Stimulated activated naive CD8-positive, alpha-beta T cell treated with anti-CD3 and anti-CD28 coated beads, Interleukin-15, Interleukin-2, amounts not matched to agents 100 ng/mL and 50 ng/mL, for 24 hours (primary cell): ENCODE results near the gene OR52N4.
"Not testable (repeated sequence)": the region's sequence is repeated elsewhere in the genome, so short reads cannot be mapped to it uniquely, and the experiment has no call there.

Experiments used
- H3K27ac Mint-ChIP-seq: one replicate; pipeline ENCODE4 v1.8.0; 2021; ENCODE audit warnings: mild to moderate bottlenecking, mixed read lengths
- H3K27me3 Mint-ChIP-seq: one replicate; pipeline ENCODE4 v1.8.0; 2021; ENCODE audit warnings: mixed read lengths
- H3K36me3 Mint-ChIP-seq: one replicate; pipeline ENCODE4 v1.8.0; 2021; ENCODE audit warnings: low read depth, mixed read lengths
- H3K4me1 Mint-ChIP-seq: one replicate; pipeline ENCODE4 v1.8.0; 2021; ENCODE audit warnings: low read depth, mixed read lengths
- H3K4me3 Mint-ChIP-seq: one replicate; pipeline ENCODE4 v1.8.0; 2021; ENCODE audit warnings: mild to moderate bottlenecking, mixed read lengths
- H3K9me3 Mint-ChIP-seq: one replicate; pipeline ENCODE4 v1.8.0; 2021; ENCODE audit warnings: mixed read lengths

The OR52N4 gene

DNA sequence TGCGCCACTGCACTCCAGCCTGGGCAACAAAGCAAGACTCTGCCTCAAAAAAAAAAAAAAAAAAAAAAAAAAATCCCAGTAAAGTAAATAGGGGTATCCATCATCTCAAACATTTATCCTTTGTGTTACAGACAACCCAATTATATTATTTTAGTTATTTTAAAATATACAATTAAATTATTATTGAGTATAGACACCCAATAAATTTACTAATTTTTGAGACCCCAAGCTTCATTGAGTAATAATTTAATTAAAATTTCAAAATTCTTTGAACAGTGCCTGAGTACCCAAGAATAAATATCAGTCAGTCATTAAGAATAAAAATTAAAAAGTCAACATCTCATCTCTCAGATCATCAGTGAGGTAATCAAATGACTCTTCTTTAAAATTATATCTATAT lies at the start of gene OR52N4:
Gene OR52N4 (plus strand): TSS at position 301 of the 400 bp plus-strand sequence. CDS start 498 bp downstream, outside the sequence.
- H3K27me3 Mint-ChIP-seq = no peaks in the 10 kb centered on the region
- no peak within 1 kb of the TSS for H3K27ac Mint-ChIP-seq
- H3K4me1 Mint-ChIP-seq = no peaks in the 10 kb centered on the region
- H3K36me3 Mint-ChIP-seq = no peaks in the 10 kb centered on the region
- no peak within 1 kb of the TSS for H3K4me3 Mint-ChIP-seq
- no peaks in the 10 kb centered on the region for H3K9me3 Mint-ChIP-seq

DNA sequence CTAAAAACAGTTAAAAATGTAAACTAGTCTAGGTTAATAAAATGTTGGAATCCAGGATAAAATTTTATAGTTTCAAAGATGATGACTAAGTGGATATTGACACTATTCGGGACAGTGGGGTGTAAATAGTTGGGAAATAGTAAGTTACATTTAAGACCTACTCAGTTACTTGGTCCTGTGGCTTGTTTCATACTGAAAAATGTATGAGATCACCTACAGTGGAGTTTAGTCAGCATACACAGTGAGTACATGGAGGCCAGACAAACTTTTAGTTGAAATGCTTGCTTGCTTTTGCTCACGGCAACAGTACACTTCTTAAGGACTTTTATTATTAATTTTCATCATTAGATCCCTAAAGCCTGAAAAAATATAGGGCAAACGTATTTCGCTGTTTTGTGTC lies 48.4 kb upstream of the OR52N4 start:
- Mint-ChIP-seq H3K36me3 (peaks cover 76% of the 10 kb centered on the region), H3K27ac (no peak overlapping the region), H3K9me3 (no peaks in the 10 kb centered on the region), H3K4me1 (peaks cover 44% of the 10 kb centered on the region), H3K4me3 (no peak overlapping the region), H3K27me3 (no peaks in the 10 kb centered on the region)

DNA sequence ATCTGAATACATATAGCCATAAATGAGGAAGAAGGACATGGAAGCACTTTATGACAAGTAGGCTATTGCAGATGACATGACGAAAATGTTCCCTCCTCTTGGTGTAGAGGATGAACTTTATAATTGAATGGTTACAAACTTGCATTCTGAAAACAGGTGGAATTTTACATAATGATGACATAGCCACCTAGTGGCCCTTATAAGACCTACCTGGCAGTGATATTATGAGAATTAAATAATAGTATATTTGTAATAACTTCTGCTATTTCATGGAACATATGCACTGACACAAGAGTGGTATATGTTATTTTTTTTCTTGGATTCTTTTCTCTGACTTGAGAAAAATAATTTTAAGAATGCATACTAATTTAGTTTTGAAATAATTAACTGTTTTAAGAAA lies 41.5 kb upstream of the OR52N4 start:
- H3K27ac Mint-ChIP-seq = no peak overlapping the region
- no peaks in the 10 kb centered on the region for H3K9me3 Mint-ChIP-seq
- no peaks in the 10 kb centered on the region for H3K27me3 Mint-ChIP-seq
- H3K36me3 Mint-ChIP-seq = peaks cover 21% of the 10 kb centered on the region
- peaks cover 5% of the 10 kb centered on the region for H3K4me1 Mint-ChIP-seq
- H3K4me3 Mint-ChIP-seq = no peak overlapping the region

DNA sequence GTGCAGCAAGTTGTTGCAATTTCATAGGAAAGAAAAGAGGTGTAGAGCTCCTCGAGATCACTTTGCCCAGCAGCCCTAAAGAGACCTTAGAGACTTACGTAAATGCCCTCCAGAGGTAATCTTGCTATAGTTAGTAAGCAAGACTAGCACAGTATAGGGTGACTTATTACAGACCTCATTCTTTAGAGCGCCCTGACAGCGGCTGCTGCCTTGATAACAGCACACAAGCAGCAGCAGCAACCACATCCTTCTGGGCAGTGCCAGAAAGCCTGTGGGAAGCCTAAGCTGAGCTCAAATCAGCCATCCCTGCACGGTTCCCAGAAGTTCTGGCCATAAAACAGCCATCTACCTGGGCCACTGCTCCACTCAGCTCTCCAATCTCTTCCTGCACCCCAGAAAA lies 40.3 kb upstream of the OR52N4 start:
- peaks cover 19% of the 10 kb centered on the region for H3K36me3 Mint-ChIP-seq
- H3K27ac Mint-ChIP-seq = no peak overlapping the region
- peaks cover 5% of the 10 kb centered on the region for H3K4me1 Mint-ChIP-seq
- H3K27me3 Mint-ChIP-seq = no peaks in the 10 kb centered on the region
- no peak overlapping the region for H3K4me3 Mint-ChIP-seq
- H3K9me3 Mint-ChIP-seq = peaks cover 5% of the 10 kb centered on the region

DNA sequence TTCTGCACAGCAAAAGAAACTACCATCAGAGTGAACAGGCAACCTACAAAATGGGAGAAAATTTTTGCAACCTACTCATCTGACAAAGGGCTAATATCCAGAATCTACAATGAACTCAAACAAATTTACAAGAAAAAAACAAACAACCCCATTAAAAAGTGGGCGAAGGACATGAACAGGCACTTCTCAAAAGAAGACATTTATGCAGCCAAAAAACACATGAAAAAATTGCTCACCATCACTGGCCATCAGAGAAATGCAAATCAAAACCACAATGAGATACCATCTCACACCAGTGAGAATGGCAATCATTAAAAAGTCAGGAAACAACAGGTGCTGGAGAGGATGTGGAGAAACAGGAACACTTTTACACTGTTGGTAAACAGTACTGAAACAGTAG lies 37.5 kb upstream of the OR52N4 start:
- not testable (repeated sequence) for H3K4me3 Mint-ChIP-seq, H3K4me1 Mint-ChIP-seq, H3K27me3 Mint-ChIP-seq, H3K27ac Mint-ChIP-seq, H3K36me3 Mint-ChIP-seq
- H3K9me3 Mint-ChIP-seq = peaks cover 11% of the 10 kb centered on the region

DNA sequence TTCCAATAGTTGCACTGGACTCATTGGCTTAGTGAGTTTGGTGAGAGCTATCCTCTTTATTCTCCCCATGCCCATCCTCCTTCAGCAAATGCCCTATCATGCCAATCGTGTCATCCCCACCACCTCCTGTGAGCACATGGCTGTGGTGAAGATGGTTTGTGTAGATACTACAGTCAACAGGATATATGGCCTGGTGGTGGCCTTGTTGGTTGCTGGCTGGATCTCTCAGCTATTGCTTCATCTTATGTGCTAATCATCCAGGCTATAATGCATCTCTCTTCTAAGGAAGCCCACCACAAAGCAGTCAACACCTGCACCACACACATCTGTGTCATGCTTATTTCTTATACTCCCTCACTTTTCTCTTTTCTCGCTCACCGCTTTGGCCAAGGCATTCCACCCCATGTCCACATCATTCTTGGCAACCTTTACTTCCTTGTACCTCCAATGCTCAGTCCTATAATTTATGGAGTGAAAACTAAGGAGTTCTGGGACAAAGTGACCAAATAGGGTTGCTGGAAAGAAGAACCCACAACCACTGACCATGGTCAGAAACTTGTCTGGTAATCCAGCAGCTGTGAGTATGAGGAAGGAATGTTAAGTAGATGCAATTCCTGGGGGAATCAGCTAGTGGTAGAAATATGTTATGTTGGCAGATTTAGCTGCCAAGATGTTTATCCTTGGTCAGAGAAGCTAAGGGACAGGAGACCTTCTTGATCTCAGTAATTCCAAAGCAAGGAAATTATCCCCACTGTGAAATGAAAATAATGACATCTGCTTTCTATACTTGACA lies 34.1 kb upstream of the OR52N4 start:
- Mint-ChIP-seq H3K27me3 (no peaks in the 10 kb centered on the region), H3K4me1 (no peaks in the 10 kb centered on the region), H3K4me3 (no peak overlapping the region), H3K27ac (no peak overlapping the region), H3K9me3 (peaks cover 11% of the 10 kb centered on the region), H3K36me3 (peaks cover 5% of the 10 kb centered on the region)

DNA sequence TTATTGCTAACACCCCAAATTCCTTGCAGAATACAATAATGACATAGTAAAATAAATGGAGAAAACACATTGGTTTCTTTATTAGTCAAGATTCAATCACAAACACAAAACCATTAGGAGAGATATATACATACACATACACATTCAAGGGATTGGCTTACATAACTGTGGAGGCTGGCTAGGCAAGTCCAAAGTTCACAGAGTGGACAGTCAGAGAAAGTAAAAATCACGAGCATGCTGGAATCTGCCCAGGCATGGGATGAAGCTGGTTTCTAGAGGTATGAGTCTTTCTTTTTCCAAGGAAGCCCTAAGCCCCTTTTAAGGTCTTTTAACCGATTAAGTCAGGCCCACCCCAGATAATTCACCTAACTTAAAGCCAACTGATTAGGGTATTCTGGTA lies 31.4 kb upstream of the OR52N4 start:
- Mint-ChIP-seq H3K9me3 (peaks cover 11% of the 10 kb centered on the region), H3K4me1 (no peaks in the 10 kb centered on the region), H3K27me3 (no peaks in the 10 kb centered on the region), H3K4me3 (no peak overlapping the region), H3K27ac (no peak overlapping the region), H3K36me3 (peaks cover 5% of the 10 kb centered on the region)

DNA sequence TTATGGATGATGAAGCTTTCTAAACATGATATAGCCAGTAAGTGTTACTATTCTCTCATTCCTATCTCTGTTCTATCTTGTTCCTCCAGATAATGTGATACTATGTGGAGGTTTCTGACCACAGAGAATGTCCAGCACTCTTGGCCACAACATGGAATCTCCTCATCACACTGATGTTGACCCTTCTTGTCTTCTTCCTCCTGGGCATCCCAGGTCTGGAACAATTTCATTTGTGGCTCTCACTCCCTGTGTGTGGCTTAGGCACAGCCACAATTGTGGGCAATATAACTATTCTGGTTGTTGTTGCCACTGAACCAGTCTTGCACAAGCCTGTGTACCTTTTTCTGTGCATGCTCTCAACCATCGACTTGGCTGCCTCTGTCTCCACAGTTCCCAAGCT lies 27.7 kb upstream of the OR52N4 start:
- no peaks in the 10 kb centered on the region for H3K4me1 Mint-ChIP-seq
- H3K27ac Mint-ChIP-seq = no peak overlapping the region
- no peak overlapping the region for H3K4me3 Mint-ChIP-seq
- H3K27me3 Mint-ChIP-seq = no peaks in the 10 kb centered on the region
- no peaks in the 10 kb centered on the region for H3K9me3 Mint-ChIP-seq
- no peaks in the 10 kb centered on the region for H3K36me3 Mint-ChIP-seq

DNA sequence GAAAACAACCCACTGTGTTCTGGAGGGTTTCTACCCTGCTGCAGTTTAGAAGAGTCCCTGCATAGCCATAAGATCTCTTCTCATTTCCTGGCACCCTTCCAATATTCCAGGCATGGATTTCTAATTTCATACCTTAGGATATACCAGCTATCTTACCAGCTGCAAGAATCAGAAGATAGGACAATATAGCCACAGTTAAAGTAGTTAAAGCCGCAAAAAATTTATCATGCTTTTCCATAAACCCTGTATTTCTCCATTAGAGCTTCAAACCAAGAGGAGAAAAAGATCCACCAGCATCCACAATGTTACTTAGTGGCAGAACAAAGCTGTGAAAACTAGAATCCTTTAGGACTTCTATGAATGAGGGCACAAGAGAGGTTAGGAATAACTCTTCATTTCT lies 26.4 kb upstream of the OR52N4 start:
- no peak overlapping the region for H3K27ac Mint-ChIP-seq
- H3K4me1 Mint-ChIP-seq = no peaks in the 10 kb centered on the region
- no peaks in the 10 kb centered on the region for H3K9me3 Mint-ChIP-seq
- H3K4me3 Mint-ChIP-seq = no peak overlapping the region
- no peaks in the 10 kb centered on the region for H3K36me3 Mint-ChIP-seq
- H3K27me3 Mint-ChIP-seq = no peaks in the 10 kb centered on the region

DNA sequence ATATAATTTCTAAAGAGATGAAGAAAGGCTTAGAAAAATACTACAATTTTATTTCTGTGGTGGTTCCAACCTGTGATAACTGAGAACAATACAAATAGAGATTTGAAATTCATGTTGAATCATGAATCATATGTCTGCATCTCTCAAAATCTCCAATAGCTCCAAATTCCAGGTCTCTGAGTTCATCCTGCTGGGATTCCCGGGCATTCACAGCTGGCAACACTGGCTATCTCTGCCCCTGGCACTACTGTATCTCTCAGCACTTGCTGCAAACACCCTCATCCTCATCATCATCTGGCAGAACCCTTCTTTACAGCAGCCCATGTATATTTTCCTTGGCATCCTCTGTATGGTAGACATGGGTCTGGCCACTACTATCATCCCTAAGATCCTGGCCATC lies 17.6 kb upstream of the OR52N4 start, which contains the start of gene OR56B1:
Gene OR56B1 (plus strand): TSS at position 53 of the 400 bp plus-strand sequence. CDS start 69 bp downstream, at position 122.
- Mint-ChIP-seq H3K9me3 (peaks cover 16% of the 10 kb centered on the region), H3K27me3 (peaks cover 7% of the 10 kb centered on the region), H3K4me3 (no peak within 1 kb of the TSS), H3K4me1 (no peaks in the 10 kb centered on the region), H3K27ac (no peak within 1 kb of the TSS), H3K36me3 (peaks cover 15% of the 10 kb centered on the region)

DNA sequence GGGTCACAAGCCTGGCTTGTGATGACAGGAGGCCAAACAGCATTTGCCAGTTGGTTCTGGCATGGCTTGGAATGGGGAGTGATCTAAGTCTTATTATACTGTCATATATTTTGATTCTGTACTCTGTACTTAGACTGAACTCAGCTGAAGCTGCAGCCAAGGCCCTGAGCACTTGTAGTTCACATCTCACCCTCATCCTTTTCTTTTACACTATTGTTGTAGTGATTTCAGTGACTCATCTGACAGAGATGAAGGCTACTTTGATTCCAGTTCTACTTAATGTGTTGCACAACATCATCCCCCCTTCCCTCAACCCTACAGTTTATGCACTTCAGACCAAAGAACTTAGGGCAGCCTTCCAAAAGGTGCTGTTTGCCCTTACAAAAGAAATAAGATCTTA lies 17.0 kb upstream of the OR52N4 start:
- H3K36me3 Mint-ChIP-seq = peaks cover 16% of the 10 kb centered on the region
- no peak overlapping the region for H3K4me3 Mint-ChIP-seq
- no peak overlapping the region for H3K27ac Mint-ChIP-seq
- no peaks in the 10 kb centered on the region for H3K4me1 Mint-ChIP-seq
- H3K27me3 Mint-ChIP-seq = peaks cover 7% of the 10 kb centered on the region
- peaks cover 23% of the 10 kb centered on the region for H3K9me3 Mint-ChIP-seq

DNA sequence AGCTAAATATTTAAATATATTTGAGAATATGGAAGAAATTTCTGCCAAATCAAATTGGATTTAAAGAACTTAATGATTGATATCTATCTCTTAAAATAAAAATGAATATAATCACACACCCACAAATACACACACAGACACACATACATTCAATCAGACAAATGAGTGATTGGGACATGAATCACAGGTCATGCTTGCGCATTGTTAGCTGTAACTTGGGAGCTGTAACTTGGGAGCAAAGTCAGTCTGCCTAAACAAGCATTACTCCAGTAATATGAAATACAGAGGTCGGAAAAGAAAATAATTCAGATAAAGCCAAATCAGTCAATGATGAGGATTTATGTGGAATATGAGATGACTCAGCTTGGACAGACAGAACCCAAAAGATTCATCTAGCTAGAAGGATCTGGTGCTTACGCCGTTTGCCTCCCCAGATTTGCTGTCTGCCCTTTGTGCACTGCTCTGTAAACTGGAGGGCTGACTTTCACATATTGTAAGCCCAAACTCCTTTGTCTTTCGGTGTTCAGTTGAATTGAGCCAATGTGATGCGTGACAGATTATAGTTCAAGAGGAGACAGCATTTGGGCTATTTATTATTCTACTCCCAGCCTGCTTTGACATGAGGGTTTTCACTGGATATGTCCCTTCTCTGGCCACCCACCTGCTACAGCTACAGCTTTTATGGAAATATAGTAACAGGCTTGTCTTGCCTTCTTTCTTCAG lies 16.2 kb upstream of the OR52N4 start:
- Mint-ChIP-seq H3K27me3 (peaks cover 7% of the 10 kb centered on the region), H3K4me3 (no peak overlapping the region), H3K4me1 (no peaks in the 10 kb centered on the region), H3K9me3 (peaks cover 25% of the 10 kb centered on the region), H3K36me3 (peaks cover 16% of the 10 kb centered on the region), H3K27ac (no peak overlapping the region)

DNA sequence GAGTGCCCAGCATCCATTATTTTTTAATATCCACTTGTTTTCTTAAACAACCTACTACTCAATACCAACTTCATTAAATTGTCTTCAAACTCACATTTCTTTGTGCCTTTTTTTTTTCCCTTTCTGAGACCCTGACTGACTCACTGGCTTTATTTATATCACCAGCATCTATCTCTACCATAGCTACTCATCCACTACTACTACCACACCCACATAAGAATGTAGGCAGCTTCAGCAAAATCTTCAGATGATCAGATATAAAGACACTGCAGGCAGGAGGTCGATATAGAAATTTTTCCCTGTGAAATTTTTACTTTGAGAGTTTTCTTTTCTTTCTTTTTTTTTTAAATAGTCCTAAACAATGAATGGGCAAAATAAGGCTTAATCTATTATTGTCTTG lies 15.6 kb upstream of the OR52N4 start:
- H3K4me1 Mint-ChIP-seq = no peaks in the 10 kb centered on the region
- peaks cover 16% of the 10 kb centered on the region for H3K36me3 Mint-ChIP-seq
- H3K27ac Mint-ChIP-seq = no peak overlapping the region
- H3K4me3 Mint-ChIP-seq = no peak overlapping the region
- peaks cover 7% of the 10 kb centered on the region for H3K27me3 Mint-ChIP-seq
- peaks cover 25% of the 10 kb centered on the region for H3K9me3 Mint-ChIP-seq

DNA sequence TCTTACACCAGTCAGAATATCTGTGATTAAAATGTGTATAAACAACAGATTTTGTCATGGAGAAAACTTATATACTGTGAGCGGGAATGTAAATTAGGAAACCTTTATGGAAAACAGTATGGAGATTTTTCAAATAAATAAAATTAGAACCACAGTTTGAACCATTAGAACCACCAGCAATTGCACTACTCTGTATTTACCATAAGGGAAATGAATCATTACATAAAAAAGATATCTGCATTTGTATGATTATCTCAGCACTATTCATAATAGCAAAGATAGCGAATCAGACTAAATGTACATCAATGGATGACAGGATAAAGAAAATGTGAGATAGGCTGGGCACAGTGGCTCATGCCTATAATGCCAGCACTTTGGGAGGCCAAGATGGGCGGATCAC lies 7.4 kb upstream of the OR52N4 start:
- Mint-ChIP-seq H3K27ac (no peak overlapping the region), H3K36me3 (no peaks in the 10 kb centered on the region), H3K27me3 (peaks cover 5% of the 10 kb centered on the region), H3K9me3 (peaks cover 13% of the 10 kb centered on the region), H3K4me3 (no peak overlapping the region), H3K4me1 (no peaks in the 10 kb centered on the region)

DNA sequence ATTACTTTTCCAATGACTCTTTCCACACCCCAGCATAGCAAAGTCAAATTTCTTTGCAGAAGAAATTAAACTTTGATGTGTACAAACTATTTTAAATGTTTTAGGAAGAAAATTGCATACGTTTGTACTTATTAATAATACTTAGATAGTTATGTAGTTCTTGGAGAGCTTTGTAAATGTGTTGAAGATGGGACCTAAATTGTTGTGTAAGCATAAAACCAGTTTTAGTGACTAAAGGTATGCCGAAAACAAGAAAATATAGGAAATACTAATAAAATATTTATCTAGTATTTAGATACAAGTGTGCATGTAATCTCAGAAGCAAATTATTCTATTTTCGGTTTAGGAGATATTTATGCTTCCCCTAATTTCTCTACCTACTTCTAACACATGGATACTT lies 4.2 kb upstream of the OR52N4 start:
- Mint-ChIP-seq H3K4me3 (no peak overlapping the region), H3K36me3 (no peaks in the 10 kb centered on the region), H3K27ac (no peak overlapping the region), H3K4me1 (no peaks in the 10 kb centered on the region), H3K27me3 (no peaks in the 10 kb centered on the region), H3K9me3 (no peaks in the 10 kb centered on the region)
